GM13977 (cell line): ENCODE data around the gene MBLAC1.
A peak's percentile ranks its signal among the peaks of the same experiment; 100 is the strongest.

Experiments used
- DNase-seq: peaks from one replicate; pipeline ENCODE4 v3.0.0; 2012; ENCODE audit warnings: low spot score
- in situ Hi-C: fragments of 300-500 bp; cut with MboI; formaldehyde crosslinking; loops from one replicate; pipeline ENCODE4 v1.12.0; 2022; ENCODE audit warnings: low sequenced_read_pairs, low pct_unique_long_range_greater_than_20kb, mixed read lengths, inconsistent platforms; ENCODE audit not compliant: unreplicated experiment
- TF ChIP-seq, protein P1 (sequence below): IDR thresholded peaks from 2 replicates; pipeline ENCODE4 v1.5.1; 2012; ENCODE audit warnings: mild to moderate bottlenecking, control low read depth; ENCODE audit not compliant: insufficient read depth; ENCODE audit errors: extremely low read depth, missing control alignments

The MBLAC1 gene

GRCh38 chr7:100153708-100154535 is 27.2 kb downstream of the MBLAC1 start:
- in situ Hi-C loops: no loop called here
- no peak for DNase-seq
- TF ChIP-seq, protein P1, sequence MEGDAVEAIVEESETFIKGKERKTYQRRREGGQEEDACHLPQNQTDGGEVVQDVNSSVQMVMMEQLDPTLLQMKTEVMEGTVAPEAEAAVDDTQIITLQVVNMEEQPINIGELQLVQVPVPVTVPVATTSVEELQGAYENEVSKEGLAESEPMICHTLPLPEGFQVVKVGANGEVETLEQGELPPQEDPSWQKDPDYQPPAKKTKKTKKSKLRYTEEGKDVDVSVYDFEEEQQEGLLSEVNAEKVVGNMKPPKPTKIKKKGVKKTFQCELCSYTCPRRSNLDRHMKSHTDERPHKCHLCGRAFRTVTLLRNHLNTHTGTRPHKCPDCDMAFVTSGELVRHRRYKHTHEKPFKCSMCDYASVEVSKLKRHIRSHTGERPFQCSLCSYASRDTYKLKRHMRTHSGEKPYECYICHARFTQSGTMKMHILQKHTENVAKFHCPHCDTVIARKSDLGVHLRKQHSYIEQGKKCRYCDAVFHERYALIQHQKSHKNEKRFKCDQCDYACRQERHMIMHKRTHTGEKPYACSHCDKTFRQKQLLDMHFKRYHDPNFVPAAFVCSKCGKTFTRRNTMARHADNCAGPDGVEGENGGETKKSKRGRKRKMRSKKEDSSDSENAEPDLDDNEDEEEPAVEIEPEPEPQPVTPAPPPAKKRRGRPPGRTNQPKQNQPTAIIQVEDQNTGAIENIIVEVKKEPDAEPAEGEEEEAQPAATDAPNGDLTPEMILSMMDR: no peak

GRCh38 chr7:100154651-100155491 is 28.1 kb downstream of the MBLAC1 start:
- TF ChIP-seq, protein P1: no peak
- in situ Hi-C loops: no loop called here
- peak; percentile 7 for DNase-seq

DNA sequence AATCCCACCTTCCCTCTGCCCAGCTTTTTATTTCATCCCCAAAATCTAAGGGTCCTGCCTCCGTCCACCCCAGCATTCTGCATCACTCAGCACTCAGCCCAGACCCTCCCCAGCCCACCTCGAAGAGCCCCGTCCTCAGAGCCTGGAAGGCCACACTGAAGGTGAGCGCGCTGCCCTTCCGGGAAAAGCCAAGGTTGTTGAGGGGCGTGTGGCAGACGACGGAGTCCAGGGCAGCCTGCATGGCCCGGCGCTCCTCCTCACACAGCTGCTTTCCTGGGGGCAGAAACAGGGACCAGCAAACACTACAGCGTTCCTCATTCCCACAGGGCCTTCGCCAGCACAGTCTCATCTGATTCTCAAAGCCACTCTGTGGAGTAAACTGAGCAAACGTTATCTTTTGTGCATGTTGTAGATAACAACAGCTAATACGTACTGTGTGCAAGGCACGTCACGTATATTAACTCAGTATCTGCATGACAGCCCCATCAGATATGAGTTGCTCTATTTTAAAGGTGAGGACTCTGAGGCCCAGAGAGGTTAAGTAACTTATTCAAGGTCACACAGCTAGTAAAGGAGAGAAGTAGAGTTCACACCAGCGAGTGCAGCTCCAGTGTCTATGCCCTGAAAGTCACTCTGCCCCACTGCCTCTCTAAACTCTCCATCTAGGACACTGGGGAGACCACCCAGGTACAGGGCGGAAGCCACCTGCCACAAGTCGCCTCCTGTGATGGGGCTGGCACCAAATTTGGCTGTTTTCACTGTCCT is 29.0 kb downstream of the MBLAC1 start:
- peak; percentile 9 for DNase-seq
- in situ Hi-C loops: no loop called here
- TF ChIP-seq, protein P1: no peak

DNA sequence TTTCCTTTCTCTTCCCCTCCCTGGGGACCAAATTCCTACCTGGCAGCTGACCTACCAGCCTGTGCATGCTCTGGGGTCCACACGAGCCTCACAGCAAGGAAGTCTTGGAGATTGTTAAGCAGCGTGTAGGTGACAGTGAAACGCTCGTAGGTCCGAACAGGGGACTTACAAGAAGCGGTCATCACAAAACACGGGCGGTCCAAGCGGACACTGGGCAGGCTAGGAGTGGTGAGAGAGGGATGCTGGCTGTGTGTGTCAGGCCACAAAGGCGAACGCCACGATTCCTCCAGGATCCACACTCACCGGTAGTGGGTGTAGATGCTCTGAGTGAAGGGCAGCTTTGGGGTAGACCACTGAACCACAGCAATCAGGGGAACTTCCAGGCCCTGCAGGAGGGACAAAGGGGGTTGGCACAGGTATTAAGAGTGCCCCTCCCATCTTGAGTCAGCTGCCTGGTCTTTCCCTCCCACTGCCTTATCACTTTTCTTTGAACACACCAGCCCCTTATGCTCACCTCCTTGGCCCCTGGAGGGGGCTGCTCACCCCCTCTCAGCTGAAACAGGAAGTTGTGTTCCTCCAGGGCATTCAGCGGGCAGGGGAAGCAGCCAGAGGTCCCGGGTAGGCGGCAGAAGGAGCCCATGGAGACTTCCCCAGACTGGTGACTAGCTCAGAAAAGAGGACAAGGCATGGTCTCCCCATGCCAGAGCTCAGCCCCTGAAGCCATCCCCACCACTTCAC is 29.7 kb downstream of the MBLAC1 start:
- DNase-seq: no peak
- in situ Hi-C loops: no loop called here

GRCh38 chr7:100157069-100157333 is 30.2 kb downstream of the MBLAC1 start:
- in situ Hi-C loops: no loop called here
- TF ChIP-seq, protein P1: no peak
- DNase-seq: peak; percentile 51

More for the DNA sequence above, 29.7 kb downstream of the MBLAC1 start:
- TF ChIP-seq, protein P1: no peak
